GM11168 (cell line): ENCODE measurements around the gene CTSS.
"Not testable (repeated sequence)": the region's sequence is repeated elsewhere in the genome, so short reads cannot be mapped to it uniquely, and the experiment has no call there.

Experiments used
- in situ Hi-C: fragments of 300-500 bp; cut with MboI; formaldehyde crosslinking; loops from one replicate; pipeline ENCODE4 v1.12.0; 2022; ENCODE audit warnings: low sequenced_read_pairs; ENCODE audit not compliant: unreplicated experiment

Gene CTSS

GRCh38 chr1:150765296-150765976 lies at the start of gene CTSS:
CTSS (minus strand) TSS chr1:150765778; CDS start chr1:150764763, 1,015 bp downstream.
- in situ Hi-C loops, result no loop called here

- in situ Hi-C loops, result no loop called here
Measured at GRCh38 chr1:150813028-150813707, 47.6 kb upstream of the CTSS start.

GRCh38 chr1:150810958-150811659 lies 45.5 kb upstream of the CTSS start:
- in situ Hi-C loops, result no loop called here

DNA sequence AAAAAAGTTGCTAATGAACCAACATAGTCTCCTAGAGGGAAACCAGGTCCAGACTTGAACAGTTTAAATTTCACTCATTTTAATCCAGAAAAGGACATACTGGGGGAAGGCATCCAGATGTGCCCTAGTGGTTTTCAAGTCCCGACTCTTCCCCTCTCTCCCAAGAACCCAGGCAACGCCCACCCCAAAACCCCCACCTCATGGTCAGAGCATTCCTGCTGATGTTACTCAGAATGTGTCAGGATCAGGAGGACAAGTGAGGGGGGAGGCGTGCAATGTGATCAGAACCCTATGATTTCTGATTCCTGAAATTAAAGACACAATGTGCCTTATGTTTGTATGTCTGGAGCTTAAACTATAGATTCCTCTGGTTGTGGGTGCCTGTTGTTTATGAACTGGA lies 44.1 kb upstream of the CTSS start:
- in situ Hi-C loops, result no loop called here

DNA sequence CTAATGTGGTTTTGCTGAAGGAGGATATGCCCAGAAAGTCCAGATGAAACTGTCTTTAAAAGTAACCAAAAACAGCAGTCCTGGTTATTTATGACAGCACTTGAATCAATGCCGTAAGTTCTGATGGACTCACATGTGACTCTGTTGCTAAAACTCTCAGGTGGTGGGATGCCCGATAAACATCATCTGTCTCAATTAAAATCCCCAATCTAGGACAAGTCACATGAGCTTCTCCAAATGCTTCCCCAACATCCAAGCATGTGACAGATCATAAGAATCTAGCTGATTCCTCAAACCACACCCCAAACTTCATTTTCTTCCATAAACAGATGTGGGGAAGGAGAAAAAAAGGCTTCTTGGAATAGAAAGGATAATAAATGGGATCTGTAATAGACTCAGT lies 43.3 kb upstream of the CTSS start:
- in situ Hi-C loops, result no loop called here

DNA sequence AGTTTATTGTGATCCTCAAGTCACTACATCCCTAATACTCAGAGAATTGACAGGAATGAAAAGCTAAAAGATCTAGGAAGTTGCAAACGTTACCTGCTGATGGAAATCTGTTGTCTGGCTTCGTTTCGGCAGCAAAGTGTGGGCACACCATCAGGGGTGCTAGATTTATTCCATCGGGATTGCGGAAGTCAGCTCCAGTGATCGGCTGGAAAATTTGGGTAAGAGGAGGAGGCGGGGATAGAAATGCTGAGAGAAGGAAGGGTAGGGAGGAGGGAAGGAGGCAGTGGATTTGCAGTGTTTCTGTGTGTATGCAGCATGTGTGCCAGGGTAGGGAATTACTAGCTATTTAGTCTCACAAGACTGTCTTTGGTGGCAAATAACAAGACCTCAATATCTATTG lies 42.5 kb upstream of the CTSS start, which contains the start of gene CTSK:
CTSK (minus strand) TSS at position 140 of the 400 bp plus-strand sequence. CDS start 1,455 bp downstream, outside the sequence.
- in situ Hi-C loops, result no loop called here

- in situ Hi-C loops, result no loop called here
Measured at GRCh38 chr1:150807249-150808023, 41.9 kb upstream of the CTSS start.

GRCh38 chr1:150805899-150806298 lies 40.3 kb upstream of the CTSS start:
- in situ Hi-C loops, result no loop called here

- in situ Hi-C loops, result no loop called here
Measured at GRCh38 chr1:150804671-150805070, 39.1 kb upstream of the CTSS start.

GRCh38 chr1:150799089-150799488 lies 33.5 kb upstream of the CTSS start:
- in situ Hi-C loops, result no loop called here

DNA sequence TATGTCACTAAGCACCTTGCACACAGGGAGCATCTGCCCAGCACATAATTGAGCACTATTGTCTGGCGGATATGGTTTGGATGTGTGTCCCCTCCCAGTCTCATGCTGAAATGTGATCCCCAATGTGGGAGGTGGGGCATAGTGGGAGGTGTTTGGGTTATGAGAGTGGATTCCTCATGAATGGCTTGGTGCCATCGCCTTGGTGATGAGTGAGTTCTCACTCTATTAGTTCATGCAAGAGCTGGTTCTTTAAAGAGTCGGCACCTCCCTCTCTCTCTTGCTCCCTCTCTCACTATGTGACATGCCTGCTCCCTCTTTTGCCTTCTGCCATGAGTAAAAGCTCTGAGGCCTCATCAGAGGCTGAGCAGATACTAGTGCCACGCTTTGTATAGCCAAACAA lies 32.9 kb upstream of the CTSS start:
- in situ Hi-C loops, result no loop called here

DNA sequence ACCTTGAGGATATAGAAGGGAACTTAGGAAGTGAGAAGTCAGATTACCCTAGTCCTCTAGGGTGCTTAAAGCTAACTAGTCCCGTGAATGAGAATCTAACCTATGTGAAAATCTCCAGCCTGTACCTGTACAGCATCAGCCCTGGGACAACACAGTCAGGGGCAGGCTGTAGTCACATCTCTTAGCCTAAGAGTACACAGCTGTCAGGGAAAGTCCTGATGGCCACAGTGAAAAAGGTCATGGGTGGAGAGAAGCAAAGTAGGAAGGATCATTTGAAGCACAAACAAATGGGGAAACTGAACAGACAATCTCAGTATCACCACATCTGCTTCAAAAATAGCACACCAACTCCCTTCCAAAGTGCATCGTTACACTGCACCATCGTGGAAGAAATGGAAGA lies 30.8 kb upstream of the CTSS start:
- in situ Hi-C loops, result no loop called here

- in situ Hi-C loops, result not testable (repeated sequence)
Measured at GRCh38 chr1:150793778-150794177, 28.2 kb upstream of the CTSS start.

GRCh38 chr1:150793221-150793620 lies 27.6 kb upstream of the CTSS start:
- in situ Hi-C loops, result no loop called here

- in situ Hi-C loops, result no loop called here
Measured at GRCh38 chr1:150791585-150791984, 26.0 kb upstream of the CTSS start.

DNA sequence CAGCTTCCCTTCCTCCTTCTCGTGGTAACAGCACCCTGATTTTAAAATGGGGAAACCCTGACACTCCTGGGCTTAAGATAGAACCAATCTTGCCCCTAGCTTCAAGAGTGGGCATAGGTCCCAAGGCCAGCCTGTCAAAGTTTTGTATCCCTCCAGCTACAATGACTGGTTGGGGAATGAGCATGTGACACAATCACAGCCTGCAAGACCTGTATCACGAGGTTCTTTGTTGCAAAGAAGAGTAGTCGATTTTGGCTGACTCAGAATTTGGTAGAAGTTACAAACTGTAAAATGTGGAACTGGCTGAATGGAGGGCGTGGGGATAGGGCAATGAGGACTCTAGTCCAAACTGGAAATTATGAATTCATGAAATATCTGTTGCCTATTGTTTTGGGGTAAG lies 23.8 kb upstream of the CTSS start:
- in situ Hi-C loops, result no loop called here

- in situ Hi-C loops, result no loop called here
Measured at GRCh38 chr1:150788946-150789345, 23.4 kb upstream of the CTSS start.

- in situ Hi-C loops, result no loop called here
Measured at GRCh38 chr1:150787455-150787854, 21.9 kb upstream of the CTSS start.

- in situ Hi-C loops, result no loop called here
Measured at GRCh38 chr1:150780510-150780909, 14.9 kb upstream of the CTSS start.

GRCh38 chr1:150778409-150778808 lies 12.8 kb upstream of the CTSS start:
- in situ Hi-C loops, result no loop called here

GRCh38 chr1:150777544-150777943 lies 12.0 kb upstream of the CTSS start:
- in situ Hi-C loops, result no loop called here
